ENCODE results near the gene WDR64. TPM values are rescaled to one million over a fixed set of nuclear protein-coding genes. Genes with fewer than 3 reads are reported as not detected.

Gene WDR64
- total RNA-seq, 3 donors from 2014 or later = not detected

DNA sequence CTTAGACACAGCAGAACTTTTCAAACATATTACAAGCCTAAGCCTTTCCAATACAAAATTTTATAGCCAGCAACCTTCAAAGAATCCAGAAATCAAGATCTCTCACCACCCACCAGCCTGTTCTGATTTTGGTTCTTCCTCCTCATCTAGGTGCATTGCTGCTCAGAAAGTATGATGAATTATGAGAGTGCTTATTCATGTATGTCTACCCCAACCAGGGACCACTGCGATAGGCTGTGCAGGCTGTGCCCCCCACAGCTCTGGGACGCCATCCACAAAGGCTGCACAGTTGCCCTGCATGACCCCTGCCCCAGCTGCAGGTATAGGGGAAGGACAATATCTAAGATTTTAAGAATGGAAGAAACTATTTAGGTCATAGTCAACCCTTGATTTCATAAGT is 55.4 kb downstream of the WDR64 start:
- no peaks in the 10 kb centered on the region for H3K27me3 ChIP-seq
- intact Hi-C loops (cut with DNase I; ENCODE audit: low total_unique reads) = no loop called here
- DNase-seq (ENCODE audit: low spot score in 2 of 2) = no peak
- H3K4me3 ChIP-seq = no peak overlapping the region
- no peaks in the 10 kb centered on the region for H3K9me3 ChIP-seq
- TF ChIP-seq POLR2AphosphoS5 (IDR thresholded peaks at IDR 0.05) (no peak), POLR2A (IDR thresholded peaks at IDR 0.05) (no peak)
- TF ChIP-seq, protein P1, sequence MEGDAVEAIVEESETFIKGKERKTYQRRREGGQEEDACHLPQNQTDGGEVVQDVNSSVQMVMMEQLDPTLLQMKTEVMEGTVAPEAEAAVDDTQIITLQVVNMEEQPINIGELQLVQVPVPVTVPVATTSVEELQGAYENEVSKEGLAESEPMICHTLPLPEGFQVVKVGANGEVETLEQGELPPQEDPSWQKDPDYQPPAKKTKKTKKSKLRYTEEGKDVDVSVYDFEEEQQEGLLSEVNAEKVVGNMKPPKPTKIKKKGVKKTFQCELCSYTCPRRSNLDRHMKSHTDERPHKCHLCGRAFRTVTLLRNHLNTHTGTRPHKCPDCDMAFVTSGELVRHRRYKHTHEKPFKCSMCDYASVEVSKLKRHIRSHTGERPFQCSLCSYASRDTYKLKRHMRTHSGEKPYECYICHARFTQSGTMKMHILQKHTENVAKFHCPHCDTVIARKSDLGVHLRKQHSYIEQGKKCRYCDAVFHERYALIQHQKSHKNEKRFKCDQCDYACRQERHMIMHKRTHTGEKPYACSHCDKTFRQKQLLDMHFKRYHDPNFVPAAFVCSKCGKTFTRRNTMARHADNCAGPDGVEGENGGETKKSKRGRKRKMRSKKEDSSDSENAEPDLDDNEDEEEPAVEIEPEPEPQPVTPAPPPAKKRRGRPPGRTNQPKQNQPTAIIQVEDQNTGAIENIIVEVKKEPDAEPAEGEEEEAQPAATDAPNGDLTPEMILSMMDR (IDR thresholded peaks at IDR 0.05) = no peak
- H3K36me3 ChIP-seq = no peaks in the 10 kb centered on the region
- no peak overlapping the region for H3K27ac ChIP-seq
- H3K4me1 ChIP-seq = no peaks in the 10 kb centered on the region

DNA sequence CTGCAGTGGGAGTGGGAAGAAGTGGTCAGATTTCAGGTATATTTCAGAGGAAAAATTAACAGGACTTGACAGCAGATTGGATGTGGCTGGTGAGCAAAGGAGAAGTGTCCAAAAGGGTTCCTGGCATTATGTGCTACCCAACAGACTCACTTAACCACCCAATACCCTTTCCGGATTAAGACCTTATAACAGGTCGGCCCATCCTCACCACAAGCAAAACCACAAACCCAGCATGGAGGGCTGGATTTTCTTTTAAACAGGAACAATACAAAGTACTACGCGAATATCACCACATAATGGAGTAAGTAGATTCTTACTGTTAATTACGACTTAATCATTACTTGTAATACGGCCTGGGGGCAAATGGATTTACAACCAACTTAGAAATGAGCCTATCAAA is 59.2 kb downstream of the WDR64 start:
- intact Hi-C loops (cut with DNase I; ENCODE audit: low total_unique reads) = no loop called here
- H3K9me3 ChIP-seq = no peaks in the 10 kb centered on the region
- TF ChIP-seq POLR2AphosphoS5 (IDR thresholded peaks at IDR 0.05) (no peak), POLR2A (IDR thresholded peaks at IDR 0.05) (no peak)
- TF ChIP-seq, protein P1 (IDR thresholded peaks at IDR 0.05) = no peak
- DNase-seq (ENCODE audit: low spot score in 2 of 2) = no peak
- no peak overlapping the region for H3K4me3 ChIP-seq
- H3K27me3 ChIP-seq = no peaks in the 10 kb centered on the region
- H3K36me3 ChIP-seq = no peaks in the 10 kb centered on the region
- no peak overlapping the region for H3K27ac ChIP-seq
- H3K4me1 ChIP-seq = no peaks in the 10 kb centered on the region

DNA sequence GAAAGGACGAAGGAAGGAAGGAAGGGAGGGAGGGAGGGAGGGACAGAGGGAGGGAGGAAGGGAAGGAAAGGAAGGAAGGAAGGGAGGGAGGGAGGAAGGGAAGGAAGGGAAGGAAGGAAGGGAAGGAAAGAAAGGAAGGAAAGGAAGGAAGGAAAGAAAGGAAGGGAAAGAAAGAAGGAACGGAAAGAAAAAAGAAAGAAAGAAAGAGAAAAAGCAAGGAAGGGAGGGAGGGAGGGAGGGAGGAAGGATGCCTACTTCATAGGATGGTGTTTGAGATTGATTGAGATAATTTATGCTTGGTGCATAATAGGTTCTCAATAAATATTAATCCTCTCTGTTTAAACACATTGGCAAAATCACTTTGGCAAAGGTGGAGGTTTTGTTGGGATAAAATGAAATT is 61.2 kb downstream of the WDR64 start:
- H3K27ac ChIP-seq = no peak overlapping the region
- H3K4me3 ChIP-seq = no peak overlapping the region
- H3K36me3 ChIP-seq = no peaks in the 10 kb centered on the region
- no peaks in the 10 kb centered on the region for H3K4me1 ChIP-seq
- intact Hi-C loops (cut with DNase I; ENCODE audit: low total_unique reads) = no loop called here
- TF ChIP-seq POLR2AphosphoS5 (IDR thresholded peaks at IDR 0.05) (no peak), POLR2A (IDR thresholded peaks at IDR 0.05) (no peak)
- TF ChIP-seq, protein P1 (IDR thresholded peaks at IDR 0.05) = no peak
- no peak for DNase-seq (ENCODE audit: low spot score in 2 of 2)
- no peaks in the 10 kb centered on the region for H3K27me3 ChIP-seq
- H3K9me3 ChIP-seq = no peaks in the 10 kb centered on the region

DNA sequence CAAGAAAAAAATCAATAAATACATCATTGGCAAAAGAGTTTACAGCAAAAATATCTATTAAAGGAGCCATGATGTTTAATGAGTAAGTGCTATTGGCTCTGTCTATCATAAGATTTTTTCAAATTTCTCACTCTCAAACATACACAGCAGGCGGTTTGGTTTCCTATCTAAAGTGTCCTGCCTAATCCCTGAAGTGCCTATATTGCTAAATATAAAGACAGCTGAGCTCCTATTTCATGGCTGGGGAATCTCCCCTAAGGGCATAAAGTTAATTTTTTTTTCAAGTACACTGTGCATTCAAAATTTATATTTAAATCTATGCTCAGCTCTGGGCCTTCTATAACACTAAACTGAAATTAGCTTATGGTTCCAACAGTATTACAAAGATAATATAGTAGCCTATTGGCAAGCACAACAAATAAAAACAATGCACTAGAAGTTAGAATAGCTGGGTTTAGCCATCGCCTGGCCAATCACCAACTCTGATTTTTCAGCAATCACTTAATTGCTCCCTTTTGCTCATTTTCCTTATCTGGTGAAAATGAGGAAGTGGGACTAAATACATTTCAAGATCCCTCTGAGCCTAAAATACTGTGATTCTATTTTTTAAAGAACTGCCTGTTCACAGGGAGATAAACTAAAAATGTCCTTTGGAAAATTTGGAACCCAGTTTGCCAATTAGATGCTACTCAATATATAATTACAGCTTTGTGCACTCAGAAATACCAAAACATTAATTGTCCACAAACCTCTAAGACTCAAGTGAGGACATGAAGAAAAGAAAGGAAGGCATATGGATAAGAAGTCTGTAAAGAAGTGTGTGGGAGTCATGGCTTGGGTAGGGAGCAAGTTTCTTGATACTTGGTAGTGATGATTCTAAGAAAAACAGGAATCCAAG is 62.5 kb downstream of the WDR64 start:
- Histone ChIP-seq H3K4me3 (no peak overlapping the region), H3K27ac (no peak overlapping the region), H3K9me3 (no peaks in the 10 kb centered on the region), H3K4me1 (no peaks in the 10 kb centered on the region), H3K27me3 (no peaks in the 10 kb centered on the region), H3K36me3 (no peaks in the 10 kb centered on the region)
- intact Hi-C loops (cut with DNase I; ENCODE audit: low total_unique reads) = no loop called here
- no peak for DNase-seq (ENCODE audit: low spot score in 2 of 2)
- TF ChIP-seq POLR2AphosphoS5 (IDR thresholded peaks at IDR 0.05) (no peak), POLR2A (IDR thresholded peaks at IDR 0.05) (no peak)
- TF ChIP-seq, protein P1 (IDR thresholded peaks at IDR 0.05) = no peak

DNA sequence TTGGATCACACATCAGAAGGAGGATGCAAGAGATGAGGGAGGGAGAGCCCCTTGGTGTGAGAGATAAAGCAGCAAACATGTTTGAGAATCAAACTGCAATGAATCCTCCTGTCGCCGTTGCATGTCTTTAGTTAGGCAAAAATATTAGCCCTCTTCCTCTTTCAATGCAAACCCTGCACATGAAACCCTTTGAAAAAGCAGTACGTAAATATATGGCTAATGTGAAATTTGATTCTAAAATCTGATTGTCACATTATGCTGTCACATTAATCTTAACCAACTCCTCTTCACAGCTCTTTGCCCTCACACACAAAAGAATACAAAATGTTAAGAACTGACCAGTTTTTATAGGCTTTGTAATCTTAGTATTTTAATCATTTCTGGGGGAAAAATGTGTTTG is 63.4 kb downstream of the WDR64 start:
- H3K4me1 ChIP-seq = no peaks in the 10 kb centered on the region
- no peak overlapping the region for H3K27ac ChIP-seq
- no peak overlapping the region for H3K4me3 ChIP-seq
- H3K9me3 ChIP-seq = no peaks in the 10 kb centered on the region
- no peaks in the 10 kb centered on the region for H3K36me3 ChIP-seq
- no peaks in the 10 kb centered on the region for H3K27me3 ChIP-seq
- no peak for DNase-seq (ENCODE audit: low spot score in 2 of 2)
- intact Hi-C loops (cut with DNase I; ENCODE audit: low total_unique reads) = no loop called here
- no peak for TF ChIP-seq POLR2AphosphoS5 (IDR thresholded peaks at IDR 0.05)
- TF ChIP-seq POLR2A (IDR thresholded peaks at IDR 0.05) = no peak
- TF ChIP-seq, protein P1 (IDR thresholded peaks at IDR 0.05) = no peak
